OCI-LY3 (cell line): ENCODE data around the gene MAPK9.
"Not testable (repeated sequence)": the region's sequence is repeated elsewhere in the genome, so short reads cannot be mapped to it uniquely, and the experiment has no call there.

Source experiments
- H2AFZ ChIP-seq: fragments of 200-600, 300-600 bp; shearing (Covaris generic); 2 replicates; pipeline ENCODE4 v1.6.0; 2014; ENCODE audit warnings: antibody characterized with exemption, low read depth, low read length
- H3K27ac ChIP-seq: fragments of 200-600, 300-600 bp; sonication (generic); 2 replicates; pipeline ENCODE4 v1.5.1; 2014; ENCODE audit warnings: mild to moderate bottlenecking, low read length, moderate library complexity, mixed read lengths
- H3K27me3 ChIP-seq: fragments of 200-600, 300-600 bp; sonication (generic); 2 replicates; pipeline ENCODE4 v1.6.1; 2014; ENCODE audit warnings: low read depth, low read length, mixed read lengths
- H3K36me3 ChIP-seq: fragments of 200-600, 300-600 bp; sonication (generic); replicated peaks from 2 replicates; pipeline ENCODE3; 2014; ENCODE audit warnings: low read depth, low read length, mixed read lengths
- H3K4me1 ChIP-seq: fragments of 300-600, 200-600 bp; sonication (generic); 2 replicates; pipeline ENCODE4 v1.6.1; 2014; ENCODE audit warnings: low read length, mixed read lengths
- H3K4me2 ChIP-seq: fragments of 200-600, 300-600 bp; sonication (generic); 2 replicates; pipeline ENCODE4 v1.6.1; 2014; ENCODE audit warnings: low read length, mixed read lengths
- H3K4me3 ChIP-seq: fragments of 300-600, 200-600 bp; sonication (generic); 2 replicates; pipeline ENCODE4 v1.5.1; 2014; ENCODE audit warnings: antibody characterized with exemption, mild to moderate bottlenecking, low read length, moderate library complexity
- H3K79me2 ChIP-seq: fragments of 300-600, 200-600 bp; shearing (Covaris generic); 2 replicates; pipeline ENCODE4 v1.6.1; 2014; ENCODE audit warnings: mild to moderate bottlenecking, low read length, mixed read lengths
- H3K9ac ChIP-seq: fragments of 300-600, 200-600 bp; shearing (Covaris generic); 2 replicates; pipeline ENCODE4 v1.6.0; 2014; ENCODE audit warnings: mild to moderate bottlenecking, low read length, moderate library complexity
- H3K9me3 ChIP-seq: fragments of 200-600, 300-600 bp; shearing (Covaris generic); 2 replicates; pipeline ENCODE4 v1.6.1; 2014; ENCODE audit warnings: low read length, mixed read lengths; ENCODE audit not compliant: insufficient read depth
- H4K20me1 ChIP-seq: fragments of 200-600, 300-600 bp; sonication (generic); 2 replicates; pipeline ENCODE4 v1.6.1; 2016; ENCODE audit warnings: low read length, mixed read lengths; ENCODE audit not compliant: insufficient read depth
- CTCF ChIP-seq: fragments of 200-600, 300-600 bp; sonication (generic); IDR thresholded peaks from 2 replicates; pipeline ENCODE4 v1.5.1; 2014; ENCODE audit warnings: antibody characterized with exemption, low read length, low read depth
- EZH2phosphoT487 ChIP-seq: fragments of 200-600 bp; shearing (Covaris generic); IDR thresholded peaks from 2 replicates; pipeline ENCODE4 v1.6.1; 2018; ENCODE audit warnings: antibody characterized with exemption, mixed run types, low read depth

MAPK9 gene

GRCh38 chr5:180303226-180304015 lies 11.5 kb upstream of the MAPK9 start:
- Histone ChIP-seq H3K4me2 (no peak overlapping the region), H3K4me1 (no peaks in the 10 kb centered on the region), H3K27ac (no peak overlapping the region), H2AFZ (no peak overlapping the region), H3K4me3 (no peak overlapping the region), H4K20me1 (no peaks in the 10 kb centered on the region), H3K79me2 (no peaks in the 10 kb centered on the region), H3K9me3 (no peaks in the 10 kb centered on the region), H3K9ac (no peak overlapping the region), H3K36me3 (no peaks in the 10 kb centered on the region), H3K27me3 (peaks cover 13% of the 10 kb centered on the region)
- TF ChIP-seq EZH2phosphoT487 = no peak
- TF ChIP-seq CTCF = no peak

GRCh38 chr5:180302256-180302655 lies 10.4 kb upstream of the MAPK9 start:
- H3K36me3 ChIP-seq = no peaks in the 10 kb centered on the region
- H3K4me1 ChIP-seq = no peaks in the 10 kb centered on the region
- no peak overlapping the region for H3K27ac ChIP-seq
- no peaks in the 10 kb centered on the region for H3K9me3 ChIP-seq
- H3K4me2 ChIP-seq = no peak overlapping the region
- TF ChIP-seq CTCF (no peak), EZH2phosphoT487 (no peak)
- H2AFZ ChIP-seq = no peak overlapping the region
- H3K9ac ChIP-seq = no peak overlapping the region
- no peaks in the 10 kb centered on the region for H3K79me2 ChIP-seq
- H3K4me3 ChIP-seq = no peak overlapping the region
- no peaks in the 10 kb centered on the region for H4K20me1 ChIP-seq
- peaks cover 13% of the 10 kb centered on the region for H3K27me3 ChIP-seq

- H3K27ac ChIP-seq = no peak overlapping the region
- H3K79me2 ChIP-seq = no peaks in the 10 kb centered on the region
- TF ChIP-seq CTCF = no peak
- TF ChIP-seq EZH2phosphoT487 = no peak
- peaks cover 13% of the 10 kb centered on the region for H3K27me3 ChIP-seq
- no peaks in the 10 kb centered on the region for H3K36me3 ChIP-seq
- no peaks in the 10 kb centered on the region for H3K4me1 ChIP-seq
- H3K4me2 ChIP-seq = no peak overlapping the region
- no peak overlapping the region for H3K4me3 ChIP-seq
- no peaks in the 10 kb centered on the region for H3K9me3 ChIP-seq
- H2AFZ ChIP-seq = no peak overlapping the region
- no peaks in the 10 kb centered on the region for H4K20me1 ChIP-seq
- H3K9ac ChIP-seq = no peak overlapping the region
Measured at GRCh38 chr5:180301253-180301652, 9.4 kb upstream of the MAPK9 start.

GRCh38 chr5:180299526-180299925 lies 7.6 kb upstream of the MAPK9 start:
- H4K20me1 ChIP-seq = no peaks in the 10 kb centered on the region; the same call in 1 of the 2 replicates
- no peak overlapping the region for H2AFZ ChIP-seq
- no peaks in the 10 kb centered on the region for H3K9me3 ChIP-seq
- TF ChIP-seq CTCF (no peak), EZH2phosphoT487 (no peak)
- no peaks in the 10 kb centered on the region for H3K4me1 ChIP-seq
- no peak overlapping the region for H3K27ac ChIP-seq
- peaks cover 13% of the 10 kb centered on the region for H3K27me3 ChIP-seq
- H3K9ac ChIP-seq = no peak overlapping the region
- no peaks in the 10 kb centered on the region for H3K79me2 ChIP-seq
- H3K36me3 ChIP-seq = peaks cover under 1% of the 10 kb centered on the region
- no peak overlapping the region for H3K4me3 ChIP-seq
- H3K4me2 ChIP-seq = no peak overlapping the region

- not testable (repeated sequence) for H3K4me1 ChIP-seq, H3K9ac ChIP-seq, H2AFZ ChIP-seq, H3K4me2 ChIP-seq, H3K27ac ChIP-seq, H3K36me3 ChIP-seq, H3K4me3 ChIP-seq, H3K9me3 ChIP-seq, H3K79me2 ChIP-seq, H4K20me1 ChIP-seq
- peaks cover 13% of the 10 kb centered on the region for H3K27me3 ChIP-seq
Measured at GRCh38 chr5:180299014-180299413, 7.1 kb upstream of the MAPK9 start.
